ENCODE results near the gene RAD21L1. TPM values are rescaled to one million over a fixed set of nuclear protein-coding genes. Genes with fewer than 3 reads are reported as not detected.

Gene RAD21L1
- total and polyA plus RNA-seq, 2 of the 8 experiments (the other 6 are each of a cell fraction or from before 2014, with no cell fraction given): 0.06 to 0.26 TPM

GRCh38 chr20:1272368-1273100 is 46.7 kb downstream of the RAD21L1 start (continued):
- TF ChIP-seq JUN (IDR thresholded peaks at IDR 0.05; ENCODE audit: low read depth, low read length) (no peak), CTBP2 (IDR thresholded peaks at IDR 0.05; ENCODE audit: borderline replicate concordance, insufficient read depth, insufficient read length, low read length) (no peak), YY1 (IDR thresholded peaks at IDR 0.05; ENCODE audit: low read depth, low read length) (no peak)

Measured in H1 (cell line).